Hepatocyte (in vitro differentiated cells): Measurements from ENCODE around the gene DBNDD2. TPM values are rescaled to one million over a fixed set of nuclear protein-coding genes. Genes with fewer than 3 reads are reported as not detected.

Experiments used
- DNase-seq: peaks from one replicate; pipeline ENCODE4 v3.0.0-alpha.2; 2016; ENCODE audit warnings: low spot score
- H2AFZ ChIP-seq: fragments of 200-600 bp; sonication (generic); 2 replicates; pipeline ENCODE4 v1.6.0; 2016; ENCODE audit warnings: antibody characterized with exemption, mild to moderate bottlenecking
- H3K27ac ChIP-seq: fragments of 200-600 bp; sonication (generic); 2 replicates; pipeline ENCODE4 v1.5.1; 2016; ENCODE audit warnings: mild to moderate bottlenecking
- H3K27me3 ChIP-seq: fragments of 200-600 bp; sonication (generic); 2 replicates; pipeline ENCODE4 v1.6.1; 2016
- H3K36me3 ChIP-seq: fragments of 200-600 bp; sonication (generic); replicated peaks from 2 replicates; pipeline ENCODE4 v1.5.1; 2016; ENCODE audit warnings: low read depth; ENCODE audit not compliant: insufficient read depth
- H3K4me1 ChIP-seq: fragments of 200-600 bp; sonication (generic); 2 replicates; pipeline ENCODE4 v1.5.1; 2016; ENCODE audit warnings: mild to moderate bottlenecking, moderate library complexity; ENCODE audit not compliant: insufficient read depth
- H3K4me2 ChIP-seq: fragments of 200-600 bp; sonication (generic); 2 replicates; pipeline ENCODE4 v1.6.0; 2016
- H3K4me3 ChIP-seq: fragments of 200-600 bp; sonication (generic); 2 replicates; pipeline ENCODE4 v1.5.1; 2016; ENCODE audit warnings: mild to moderate bottlenecking
- H3K79me2 ChIP-seq: fragments of 200-600 bp; sonication (generic); 2 replicates; pipeline ENCODE4 v1.6.0; 2017; ENCODE audit warnings: mild to moderate bottlenecking
- H3K9me2 ChIP-seq: fragments of 200-600 bp; sonication (generic); replicated peaks from 2 replicates; pipeline ENCODE4 v1.6.0; 2017; ENCODE audit warnings: mild to moderate bottlenecking; ENCODE audit not compliant: insufficient read depth
- H3K9me3 ChIP-seq: fragments of 200-600 bp; sonication (generic); 2 replicates; pipeline ENCODE4 v1.5.1; 2016; ENCODE audit warnings: low read depth, mild to moderate bottlenecking
- H4K20me1 ChIP-seq: fragments of 200-600 bp; sonication (generic); 2 replicates; pipeline ENCODE4 v1.6.0; 2016; ENCODE audit warnings: mild to moderate bottlenecking; ENCODE audit not compliant: insufficient read depth, poor library complexity, severe bottlenecking
- EZH2 ChIP-seq: fragments of 200-600 bp; sonication (generic); IDR thresholded peaks from 2 replicates; pipeline ENCODE4 v1.6.1; 2016; ENCODE audit warnings: antibody characterized with exemption, mild to moderate bottlenecking, borderline replicate concordance
- EZH2phosphoT487 ChIP-seq: fragments of 200-600 bp; sonication (generic); IDR thresholded peaks from one replicate; pipeline ENCODE4 v1.6.1; 2018; ENCODE audit warnings: antibody characterized with exemption, mild to moderate bottlenecking, low read depth, moderate library complexity; ENCODE audit not compliant: unreplicated experiment, severe bottlenecking
- WGBS: methylation state at CpG from one replicate; pipeline ENCODE4 v1.1.6; 2016; ENCODE audit warnings: low lambda C conversion rate; ENCODE audit errors: missing lambda C conversion rate; 5-methylcytosine and 5-hydroxymethylcytosine counted together
- polyA plus RNA-seq: library from polyadenylated mRNA; unstranded; fragments of >200 nt; fragmentation: Nextera tagmentation; extraction: Ambion mirVana; gene quantifications from 2 replicates; pipeline ENCODE4 v1.2.1, GENCODE V29; 2016
- total RNA-seq: library from RNA; depleted of rRNA; stranded (reverse); fragments of >200 nt; gene quantifications from 2 replicates; pipeline ENCODE4 v1.2.3, GENCODE V29; 2014
- TF ChIP-seq, protein P1 (sequence below): fragments of 200-600 bp; sonication (generic); IDR thresholded peaks from 2 replicates; pipeline ENCODE4 v1.5.1; 2016; ENCODE audit warnings: antibody characterized with exemption, mild to moderate bottlenecking; ENCODE audit not compliant: poor library complexity

The DBNDD2 gene
- total and polyA plus RNA-seq, 2 experiments from 2014 or later, result 11.1 to 12.8 TPM

DNA sequence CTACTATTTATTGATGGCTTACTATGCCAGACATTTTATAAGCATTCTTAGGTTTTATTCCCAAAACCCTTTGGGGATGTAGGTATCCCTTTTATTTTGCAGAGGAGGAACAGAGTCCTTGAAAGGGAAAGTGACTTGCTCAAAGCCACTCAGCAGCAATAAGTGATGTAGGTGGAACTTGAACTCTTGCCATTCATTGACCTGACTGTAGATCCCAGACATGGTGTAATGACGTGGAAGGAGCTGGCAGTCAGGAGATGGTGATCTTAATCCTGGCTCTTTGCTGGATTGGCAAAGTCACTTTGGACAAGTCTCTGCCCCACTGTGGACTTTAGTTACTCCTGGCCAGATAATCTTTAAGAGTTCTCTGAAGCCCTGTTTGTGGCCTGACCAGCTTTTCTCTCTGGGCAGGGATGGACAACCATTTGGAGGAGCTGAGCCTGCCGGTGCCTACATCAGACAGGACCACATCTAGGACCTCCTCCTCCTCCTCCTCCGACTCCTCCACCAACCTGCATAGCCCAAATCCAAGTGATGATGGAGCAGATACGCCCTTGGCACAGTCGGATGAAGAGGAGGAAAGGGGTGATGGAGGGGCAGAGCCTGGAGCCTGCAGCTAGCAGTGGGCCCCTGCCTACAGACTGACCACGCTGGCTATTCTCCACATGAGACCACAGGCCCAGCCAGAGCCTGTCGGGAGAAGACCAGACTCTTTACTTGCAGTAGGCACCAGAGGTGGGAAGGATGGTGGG is 1.6 kb downstream of the DBNDD2 start:
- H3K36me3 ChIP-seq, result no peaks in the 10 kb centered on the region
- H4K20me1 ChIP-seq, result no peaks in the 10 kb centered on the region
- TF ChIP-seq EZH2phosphoT487, result no peak
- TF ChIP-seq, protein P1, sequence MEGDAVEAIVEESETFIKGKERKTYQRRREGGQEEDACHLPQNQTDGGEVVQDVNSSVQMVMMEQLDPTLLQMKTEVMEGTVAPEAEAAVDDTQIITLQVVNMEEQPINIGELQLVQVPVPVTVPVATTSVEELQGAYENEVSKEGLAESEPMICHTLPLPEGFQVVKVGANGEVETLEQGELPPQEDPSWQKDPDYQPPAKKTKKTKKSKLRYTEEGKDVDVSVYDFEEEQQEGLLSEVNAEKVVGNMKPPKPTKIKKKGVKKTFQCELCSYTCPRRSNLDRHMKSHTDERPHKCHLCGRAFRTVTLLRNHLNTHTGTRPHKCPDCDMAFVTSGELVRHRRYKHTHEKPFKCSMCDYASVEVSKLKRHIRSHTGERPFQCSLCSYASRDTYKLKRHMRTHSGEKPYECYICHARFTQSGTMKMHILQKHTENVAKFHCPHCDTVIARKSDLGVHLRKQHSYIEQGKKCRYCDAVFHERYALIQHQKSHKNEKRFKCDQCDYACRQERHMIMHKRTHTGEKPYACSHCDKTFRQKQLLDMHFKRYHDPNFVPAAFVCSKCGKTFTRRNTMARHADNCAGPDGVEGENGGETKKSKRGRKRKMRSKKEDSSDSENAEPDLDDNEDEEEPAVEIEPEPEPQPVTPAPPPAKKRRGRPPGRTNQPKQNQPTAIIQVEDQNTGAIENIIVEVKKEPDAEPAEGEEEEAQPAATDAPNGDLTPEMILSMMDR, result no peak
- peaks cover 6% of the 10 kb centered on the region for H3K4me1 ChIP-seq
- no peak overlapping the region for H2AFZ ChIP-seq
- WGBS, result 95% methylated on average over 7 of the region's 7 CpGs
- H3K9me3 ChIP-seq, result no peaks in the 10 kb centered on the region
- H3K79me2 ChIP-seq, result no peaks in the 10 kb centered on the region
- no peak overlapping the region for H3K27ac ChIP-seq
- H3K4me2 ChIP-seq, result no peak overlapping the region
- H3K27me3 ChIP-seq, result peaks cover 13% of the 10 kb centered on the region
- no peak overlapping the region for H3K4me3 ChIP-seq
- H3K9me2 ChIP-seq, result no peaks in the 10 kb centered on the region
- DNase-seq, result no peak

DNA sequence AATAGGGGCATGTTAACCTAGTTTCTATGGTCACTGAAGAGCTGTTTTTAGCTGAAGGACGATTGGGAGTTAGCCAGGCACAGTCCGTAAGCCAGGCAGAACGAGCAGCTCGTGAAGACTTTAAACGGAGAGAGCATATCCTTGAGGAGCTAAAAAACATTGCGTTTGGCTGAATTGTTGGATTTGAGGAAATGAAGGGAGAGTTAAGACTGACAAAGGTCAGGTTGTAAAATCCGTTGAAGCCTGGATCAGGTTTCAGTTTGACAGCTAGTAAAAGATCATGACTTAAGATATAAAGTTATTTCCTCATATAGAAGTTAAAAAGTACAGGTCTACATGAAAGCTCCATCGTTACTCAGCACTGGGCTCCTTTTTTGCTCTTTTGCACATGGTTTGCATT is 2.8 kb downstream of the DBNDD2 start:
- no peaks in the 10 kb centered on the region for H3K79me2 ChIP-seq
- WGBS, result 61% methylated on average over 8 of the region's 8 CpGs
- TF ChIP-seq EZH2 (no peak), EZH2phosphoT487 (no peak)
- TF ChIP-seq, protein P1, result no peak

DNA sequence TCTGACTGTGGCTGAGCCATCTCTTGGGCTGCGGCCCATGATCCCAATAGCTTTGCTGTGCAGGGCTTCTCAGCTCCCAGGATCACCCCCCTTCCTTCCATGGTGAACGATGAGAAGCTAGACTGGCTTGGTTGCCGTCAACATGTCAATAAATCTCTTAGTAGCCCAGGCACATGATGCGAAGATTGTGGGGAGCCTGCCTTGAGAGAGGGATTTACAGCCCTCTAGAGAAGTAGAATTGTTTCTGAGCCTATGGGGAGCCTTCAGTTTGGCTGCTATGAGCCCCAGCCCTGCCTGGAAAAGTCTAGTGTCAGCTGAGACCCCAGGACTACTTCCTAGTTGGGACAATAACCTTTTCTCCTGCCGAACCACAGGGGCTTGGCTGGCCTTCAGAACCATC is 4.6 kb downstream of the DBNDD2 start:
- WGBS, result 91% methylated on average over 5 of the region's 5 CpGs

More for the DNA sequence above, 2.8 kb downstream of the DBNDD2 start:
- Histone ChIP-seq H4K20me1 (no peaks in the 10 kb centered on the region), H3K9me2 (no peaks in the 10 kb centered on the region), H3K4me3 (no peak overlapping the region), H3K9me3 (no peaks in the 10 kb centered on the region), H2AFZ (no peak overlapping the region), H3K27ac (peak overlapping the region; percentile 24), H3K36me3 (no peaks in the 10 kb centered on the region), H3K4me2 (no peak overlapping the region), H3K4me1 (peaks cover 5% of the 10 kb centered on the region), H3K27me3 (peaks cover 8% of the 10 kb centered on the region)
- DNase-seq, result no peak

More for the DNA sequence above, 4.6 kb downstream of the DBNDD2 start:
- peaks cover 14% of the 10 kb centered on the region for H3K79me2 ChIP-seq
- H3K27ac ChIP-seq, result no peak overlapping the region
- no peaks in the 10 kb centered on the region for H3K36me3 ChIP-seq
- no peak for DNase-seq
- H3K27me3 ChIP-seq, result no peaks in the 10 kb centered on the region
- H3K4me3 ChIP-seq, result no peak overlapping the region
- H4K20me1 ChIP-seq, result no peaks in the 10 kb centered on the region
- peaks cover 12% of the 10 kb centered on the region for H3K4me1 ChIP-seq
- TF ChIP-seq EZH2, result no peak
- TF ChIP-seq EZH2phosphoT487, result no peak
- TF ChIP-seq, protein P1, result no peak
- no peak overlapping the region for H2AFZ ChIP-seq
- no peaks in the 10 kb centered on the region for H3K9me2 ChIP-seq
- no peak overlapping the region for H3K4me2 ChIP-seq
- no peaks in the 10 kb centered on the region for H3K9me3 ChIP-seq
